Superior temporal gyrus (tissue), 1 donor: ENCODE results near the gene LIFR.
"Not testable (repeated sequence)": the region's sequence is repeated elsewhere in the genome, so short reads cannot be mapped to it uniquely, and the experiment has no call there.

Source experiments
- DNase-seq: peaks from one replicate; pipeline ENCODE4 v3.0.0-alpha.2; 2016; ENCODE audit errors: extremely low spot score

LIFR gene

DNA sequence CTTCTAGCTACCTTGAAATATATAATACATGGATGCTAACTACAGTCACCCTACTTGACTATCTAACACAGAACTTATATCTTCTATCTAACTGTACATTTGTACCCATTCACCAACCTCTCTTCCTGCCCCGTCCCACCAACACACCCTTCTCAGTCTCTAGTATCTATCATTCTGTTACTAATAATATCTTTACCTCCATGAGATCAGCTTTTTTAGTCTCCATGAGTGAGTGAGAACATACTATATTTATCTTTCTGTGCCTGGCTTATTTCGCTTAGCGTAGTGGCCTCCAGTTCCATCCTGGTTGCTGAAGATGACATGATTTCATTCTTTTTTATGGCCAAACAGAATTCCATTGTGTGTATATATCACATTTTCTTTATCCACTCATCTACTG lies 37.0 kb downstream of the LIFR start:
- DNase-seq = no peak

DNA sequence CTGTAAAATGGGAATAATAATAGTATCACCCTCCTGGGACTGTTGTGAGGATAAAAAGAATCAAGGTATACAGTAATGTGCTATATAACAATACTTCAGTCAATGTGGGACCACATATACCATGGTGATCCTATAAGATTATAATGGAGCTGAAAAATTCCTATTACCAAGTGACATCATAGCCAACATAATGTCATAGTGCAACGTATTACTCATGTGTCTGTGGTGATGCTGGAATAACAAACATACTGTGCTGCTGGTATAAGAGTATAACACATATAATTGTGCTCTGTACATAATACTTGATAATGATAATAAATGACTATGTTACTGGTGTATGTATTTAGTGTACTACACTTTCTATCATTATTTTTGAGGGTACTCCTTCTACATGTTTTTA lies 38.1 kb downstream of the LIFR start:
- DNase-seq = no peak

DNA sequence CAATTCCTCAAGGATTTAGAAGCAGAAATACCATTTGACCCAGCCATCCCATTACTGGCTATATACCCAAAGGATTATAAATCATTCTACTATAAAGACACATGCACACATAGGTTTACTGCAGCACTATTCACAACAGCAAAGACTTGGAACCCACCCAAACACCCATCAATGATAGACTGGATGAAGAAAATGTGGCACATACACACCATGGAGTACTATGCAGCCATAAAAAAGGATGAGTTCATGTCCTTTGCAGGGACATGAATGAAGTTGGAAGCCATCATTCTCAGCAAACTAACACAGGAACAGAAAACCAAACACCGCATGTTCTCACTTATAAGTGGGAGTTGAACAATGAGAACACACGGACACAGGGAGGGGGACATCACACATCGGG lies 39.8 kb downstream of the LIFR start:
- not testable (repeated sequence) for DNase-seq

DNA sequence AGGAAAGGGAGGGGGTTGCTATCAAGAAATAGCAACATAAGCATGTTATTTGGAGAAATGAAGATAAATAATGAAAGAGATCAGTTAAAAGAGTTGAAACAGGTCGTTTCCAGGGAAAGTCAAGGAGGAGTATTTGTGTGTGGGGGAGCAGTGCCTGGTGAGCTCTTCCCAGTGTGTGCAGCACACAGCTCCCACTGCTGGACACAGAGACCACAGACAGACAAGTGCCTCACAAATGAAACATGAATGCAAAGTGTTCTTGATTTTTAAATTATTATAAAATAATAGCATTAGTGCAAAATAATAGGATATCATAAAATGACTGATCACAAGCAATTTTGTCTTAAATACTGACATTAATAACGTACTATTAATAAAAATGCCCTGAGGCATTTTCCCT lies 40.8 kb downstream of the LIFR start:
- no peak for DNase-seq

DNA sequence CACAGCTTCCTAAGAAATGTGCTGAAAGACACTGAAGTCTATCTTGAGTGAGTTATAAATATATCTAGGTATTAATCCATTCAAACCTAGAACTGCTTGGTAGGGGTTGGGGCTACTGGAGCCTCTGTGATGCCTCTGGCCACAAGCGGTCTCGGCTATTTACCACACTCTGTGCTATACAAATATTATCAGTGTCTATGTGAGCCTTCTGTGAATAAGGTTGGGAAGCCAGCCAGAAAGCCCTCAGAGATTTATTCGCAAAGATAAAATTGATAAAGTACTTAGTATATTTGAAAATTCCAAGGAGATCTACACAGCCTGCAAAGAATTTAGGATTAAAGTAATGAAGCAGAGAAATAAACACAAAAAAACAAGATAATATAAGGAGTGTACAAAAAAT lies 41.4 kb downstream of the LIFR start:
- DNase-seq = no peak

DNA sequence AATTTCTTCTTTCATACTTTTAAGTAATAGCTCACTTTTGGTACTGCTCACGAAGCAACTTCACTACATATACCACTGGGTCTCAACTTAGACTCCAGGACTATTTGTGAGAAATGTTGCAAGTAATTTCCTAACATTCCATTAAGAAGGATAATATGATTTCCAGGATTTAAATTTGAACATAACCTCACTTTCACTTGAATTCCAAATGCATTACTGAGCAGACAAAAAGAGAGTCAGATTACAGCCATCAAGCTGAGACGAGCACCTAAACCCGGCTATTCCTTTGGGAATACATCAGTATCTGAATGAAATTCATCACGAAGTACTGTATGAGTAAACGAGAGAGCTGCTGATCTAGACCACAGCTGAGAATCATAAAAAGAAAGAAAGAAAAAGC lies 47.3 kb downstream of the LIFR start:
- no peak for DNase-seq

DNA sequence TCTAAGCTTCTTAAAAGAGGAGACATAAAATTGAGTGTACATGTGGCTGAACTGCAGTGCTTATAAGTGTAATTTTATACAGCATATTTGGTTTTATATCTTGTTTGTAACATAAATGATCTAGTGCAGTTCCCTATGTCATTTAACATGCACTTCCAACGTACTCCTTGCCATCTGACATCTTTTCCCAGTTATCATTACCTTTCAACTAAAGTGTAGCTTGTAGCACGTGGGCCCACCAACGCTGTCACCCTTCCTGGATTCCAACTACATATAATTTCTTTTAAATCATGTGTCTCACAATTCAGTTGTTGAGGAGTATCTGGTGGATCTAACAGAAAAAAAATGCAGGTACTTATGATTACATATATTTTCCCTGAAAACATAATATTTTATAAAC lies 50.1 kb downstream of the LIFR start:
- DNase-seq = no peak

DNA sequence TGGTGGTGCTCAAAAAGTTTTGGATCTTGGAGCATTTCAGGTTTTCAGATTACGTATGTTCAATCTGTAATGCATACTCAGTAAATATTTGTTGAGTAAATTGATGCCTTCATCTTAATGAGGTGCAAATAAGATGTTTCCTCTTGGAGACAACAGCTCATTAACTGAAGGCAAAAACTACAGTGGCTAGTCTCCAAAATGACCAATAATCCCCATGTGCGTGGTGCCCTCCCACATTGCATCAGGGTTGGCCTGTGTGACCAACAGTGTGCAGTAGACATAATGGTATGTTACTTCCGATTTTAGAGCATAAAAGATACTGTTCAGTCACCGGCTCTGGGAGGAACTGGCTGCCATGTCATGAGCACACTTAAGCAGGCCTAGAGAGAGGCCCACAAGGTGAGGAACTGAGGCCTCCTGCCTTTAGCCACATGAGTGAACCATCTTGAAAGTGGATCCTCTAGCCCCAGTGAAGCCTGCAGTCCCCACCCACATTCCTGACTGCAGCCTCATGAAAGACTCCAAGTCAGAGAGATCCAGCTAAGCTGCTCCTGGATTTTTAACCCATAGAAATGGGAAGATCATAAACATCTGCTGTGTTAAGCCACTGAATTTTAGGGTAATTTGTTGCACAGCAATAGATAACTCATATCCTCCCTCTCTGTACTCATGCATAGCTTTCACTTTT lies 55.7 kb downstream of the LIFR start:
- no peak for DNase-seq

DNA sequence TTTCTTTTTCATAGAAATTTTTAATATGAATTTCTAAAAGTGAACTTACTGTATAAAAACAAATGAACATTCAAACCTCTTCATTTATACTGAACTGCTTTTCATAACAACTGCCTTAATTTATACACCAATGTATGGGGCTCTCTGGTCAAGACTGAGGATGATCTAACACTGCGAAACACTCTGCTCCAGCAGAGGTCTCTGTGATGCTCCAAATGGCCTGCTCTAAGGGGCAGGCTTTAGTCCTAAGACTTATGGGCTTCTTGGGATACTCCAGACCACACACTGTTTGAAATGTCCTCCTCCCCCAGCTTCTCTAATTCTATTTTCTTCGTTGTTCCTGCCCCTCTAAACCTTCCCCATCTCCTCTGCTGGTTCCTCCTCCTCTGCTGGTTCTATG lies 58.5 kb downstream of the LIFR start:
- peak; percentile 45 for DNase-seq

DNA sequence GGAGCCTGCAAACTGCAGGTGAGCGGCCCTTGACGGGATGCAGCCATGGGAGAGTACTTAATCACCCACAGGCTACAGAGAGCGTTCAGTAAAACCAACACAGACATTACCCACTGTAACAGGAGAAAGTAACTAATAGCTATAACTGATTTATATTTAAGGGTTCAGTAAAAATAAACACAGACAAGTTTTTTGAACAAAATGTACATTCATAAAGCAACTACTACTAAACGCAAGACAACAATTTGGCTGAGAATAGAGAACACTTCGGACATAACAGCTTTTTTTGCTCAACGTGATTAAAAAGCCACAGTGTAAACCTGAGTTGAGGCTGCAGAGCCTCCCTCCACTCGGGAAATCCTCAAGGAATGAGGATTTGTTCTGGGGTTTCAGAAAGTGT lies 61.7 kb downstream of the LIFR start:
- DNase-seq = no peak

DNA sequence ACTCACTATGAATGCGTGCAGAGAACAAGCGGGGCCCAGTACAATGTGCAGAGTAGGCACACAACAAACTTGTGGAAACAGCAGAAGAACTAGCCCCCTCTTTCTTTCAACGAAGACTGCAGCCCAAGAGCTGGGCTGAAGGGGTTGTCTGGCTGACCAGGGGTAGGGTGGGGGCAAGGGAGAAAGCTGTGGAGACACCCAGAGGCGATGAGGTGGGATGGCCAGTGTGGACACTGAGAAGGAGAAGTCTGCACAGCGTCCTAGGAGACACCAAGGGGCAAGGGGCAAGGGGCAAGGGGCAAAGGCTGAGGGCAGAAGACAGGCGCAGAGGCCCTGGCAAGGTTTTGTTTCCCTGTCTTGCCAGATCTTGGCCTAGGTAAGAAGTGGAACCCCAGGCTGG lies 62.3 kb downstream of the LIFR start:
- DNase-seq = no peak

DNA sequence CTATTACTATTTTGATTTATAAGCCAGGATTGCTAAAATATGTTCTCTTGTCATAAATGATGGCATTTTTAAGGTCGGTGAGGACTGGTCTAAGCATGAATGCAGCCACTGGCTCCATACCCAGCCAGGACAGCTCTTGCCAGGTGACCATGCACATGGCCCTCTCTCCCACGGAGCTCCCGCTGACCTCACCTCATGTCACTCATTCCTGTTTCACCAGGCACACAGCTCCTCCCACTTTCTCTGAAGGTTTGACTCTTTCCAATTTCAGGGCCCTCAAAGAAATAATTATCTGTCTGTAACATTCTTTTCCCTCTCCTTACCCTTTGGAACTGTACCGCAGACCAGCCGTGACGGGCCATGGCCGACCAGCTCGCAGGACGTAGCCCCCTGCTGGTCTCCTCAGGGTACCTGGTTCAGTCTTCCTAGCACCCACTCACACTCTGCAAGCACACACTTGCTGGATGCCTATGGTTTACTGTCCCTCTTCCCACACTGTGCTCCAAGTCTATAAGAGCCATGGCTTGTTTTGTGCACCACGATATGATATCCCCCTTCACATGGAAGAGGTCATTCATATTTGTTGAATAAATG lies 72.5 kb downstream of the LIFR start:
- DNase-seq = no peak

DNA sequence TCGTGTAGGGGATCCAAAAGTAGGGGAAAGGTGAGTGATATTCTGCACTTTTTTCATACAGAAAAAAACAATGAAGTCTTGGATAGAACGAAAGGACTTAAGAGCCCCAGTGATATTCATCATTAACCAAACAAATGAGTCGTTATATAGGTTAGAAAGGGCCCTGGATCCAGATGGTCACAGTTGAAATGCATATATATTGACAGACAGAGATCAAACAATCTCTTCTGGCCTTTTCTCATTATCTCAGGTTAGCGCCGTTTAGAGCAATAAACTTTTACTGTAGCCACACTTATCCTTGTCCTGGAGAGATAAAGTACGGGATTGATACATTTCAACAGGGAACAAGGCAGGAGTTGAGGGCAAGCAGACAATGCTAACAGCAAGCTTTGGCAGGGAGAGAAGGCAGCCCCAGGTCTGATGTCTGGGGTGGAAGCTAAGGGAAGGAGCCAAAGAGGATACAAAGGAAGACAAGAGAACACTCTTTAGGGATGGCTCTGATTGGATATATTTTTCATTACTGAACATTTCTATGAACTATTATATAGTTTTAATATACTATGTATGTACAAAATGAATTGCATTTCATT lies 77.0 kb downstream of the LIFR start:
- no peak for DNase-seq

DNA sequence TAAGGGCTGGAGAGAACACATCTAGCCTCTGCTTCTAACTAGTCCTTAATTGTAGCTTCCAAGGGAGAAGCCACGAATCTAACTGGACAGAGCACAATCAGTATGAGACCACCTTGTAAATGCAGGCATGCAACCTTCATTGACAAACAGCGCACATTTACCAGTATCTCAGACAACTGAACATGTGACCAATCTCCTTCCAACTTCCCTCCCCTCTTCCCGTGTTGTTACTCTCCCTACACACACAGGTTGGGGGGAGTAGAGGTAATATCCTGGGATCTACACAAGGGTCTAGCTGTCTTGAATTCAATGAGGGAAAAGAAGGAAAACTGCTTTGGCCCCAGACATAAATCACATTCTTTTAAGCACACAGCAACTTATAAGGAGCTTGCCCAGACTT lies 77.6 kb downstream of the LIFR start:
- DNase-seq = no peak

DNA sequence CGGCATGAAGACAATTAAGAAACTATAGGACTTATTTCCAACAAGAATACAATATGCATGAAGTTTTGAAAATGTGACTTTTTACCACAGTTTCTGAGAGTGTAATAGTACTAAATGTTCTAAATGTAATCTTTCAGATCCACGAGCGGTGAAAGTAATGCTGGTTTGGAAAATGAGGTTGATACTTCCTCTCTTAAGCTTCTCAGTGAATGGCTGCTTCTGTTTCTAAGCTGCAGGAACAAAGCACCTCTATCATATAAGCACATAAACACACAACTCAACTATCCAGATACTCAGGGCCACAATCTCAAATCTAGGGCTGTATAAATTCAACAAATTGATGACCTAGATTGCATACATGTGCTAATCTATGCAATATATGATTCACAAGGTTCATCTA lies 78.3 kb downstream of the LIFR start:
- no peak for DNase-seq

DNA sequence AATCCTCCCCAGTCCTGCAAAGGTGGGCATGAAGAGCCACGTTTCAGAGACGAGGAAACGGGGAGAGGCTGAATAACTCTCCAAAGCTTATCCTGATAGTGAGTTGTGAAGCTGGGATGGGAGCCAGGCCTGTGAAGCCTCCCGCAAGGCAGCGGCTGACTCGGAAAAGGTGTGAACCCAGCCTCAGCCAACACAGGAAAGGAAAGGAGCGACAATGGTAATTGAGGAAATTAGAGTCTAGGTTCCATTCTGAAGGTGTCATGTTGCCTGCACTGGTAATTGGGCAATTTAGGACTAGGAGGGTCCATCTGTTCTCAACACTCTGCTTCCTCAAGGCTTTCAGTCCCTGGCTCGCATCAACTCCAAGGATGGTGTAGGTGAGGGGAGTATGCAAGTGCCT lies 83.4 kb downstream of the LIFR start:
- DNase-seq = no peak

DNA sequence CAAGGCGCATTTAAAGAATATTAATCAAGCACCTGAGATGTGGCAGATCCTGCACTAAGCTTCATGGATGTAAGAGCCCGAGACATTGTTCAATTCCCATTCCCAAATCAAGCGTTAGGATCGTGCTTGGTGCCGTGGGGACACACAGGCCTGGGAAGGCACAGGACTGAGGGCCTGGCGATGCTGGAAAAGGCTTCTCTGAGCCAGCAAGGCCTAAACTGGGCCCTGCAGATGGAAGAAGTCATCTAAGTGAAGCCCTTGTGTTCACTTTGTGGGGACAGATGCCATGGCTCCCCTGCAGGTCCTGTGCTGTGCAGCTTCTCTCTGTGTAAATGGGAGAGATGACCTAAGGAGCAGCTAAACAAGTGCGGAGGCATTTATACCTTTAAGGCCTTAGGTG lies 83.9 kb downstream of the LIFR start:
- DNase-seq = no peak

DNA sequence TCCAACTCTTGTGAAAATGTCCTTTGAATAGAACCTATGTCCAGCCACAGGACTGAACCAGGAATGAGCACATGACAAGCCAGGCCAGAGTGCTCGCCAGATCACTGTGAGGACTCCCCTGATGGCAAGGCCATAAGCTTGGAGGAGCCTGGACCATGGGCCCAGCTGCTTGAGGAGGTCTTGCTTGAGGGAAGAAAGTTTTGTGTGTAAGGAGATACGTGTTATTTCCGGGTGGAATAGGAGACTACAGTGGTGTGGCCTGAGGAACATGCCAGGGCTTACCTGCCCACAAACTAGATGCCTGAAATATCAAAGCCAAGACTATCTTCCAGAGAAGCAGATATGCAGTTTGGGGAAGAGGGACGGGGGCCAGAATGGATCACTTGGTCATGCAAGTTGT lies 84.7 kb downstream of the LIFR start:
- no peak for DNase-seq

DNA sequence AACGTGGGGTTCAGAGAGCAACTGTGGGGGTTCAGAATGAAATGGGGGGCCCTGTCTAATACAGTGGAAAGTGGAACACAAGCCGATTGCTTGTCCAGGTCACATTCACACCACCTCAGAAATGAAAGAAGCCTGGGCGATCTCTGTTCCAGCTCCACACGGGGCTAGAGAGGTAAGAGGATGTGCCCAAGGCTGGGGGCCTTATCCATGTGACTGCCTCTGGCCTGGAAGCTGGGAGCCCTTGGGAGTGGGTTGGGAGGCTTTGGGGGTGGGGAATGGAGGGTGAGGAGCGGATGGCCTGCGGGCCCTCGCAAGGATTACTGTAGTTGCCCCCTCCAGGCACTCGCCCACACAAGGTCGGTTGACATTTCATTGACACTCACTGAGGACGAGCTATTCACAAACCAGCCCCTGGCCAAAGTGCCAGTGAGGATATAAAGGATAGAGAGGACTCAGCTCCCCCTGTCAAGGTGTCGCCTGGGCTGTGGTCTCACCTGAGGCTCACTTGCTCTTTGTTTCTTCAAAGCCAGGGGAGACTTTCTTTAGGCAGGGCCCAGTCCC lies 86.7 kb downstream of the LIFR start:
- no peak for DNase-seq

DNA sequence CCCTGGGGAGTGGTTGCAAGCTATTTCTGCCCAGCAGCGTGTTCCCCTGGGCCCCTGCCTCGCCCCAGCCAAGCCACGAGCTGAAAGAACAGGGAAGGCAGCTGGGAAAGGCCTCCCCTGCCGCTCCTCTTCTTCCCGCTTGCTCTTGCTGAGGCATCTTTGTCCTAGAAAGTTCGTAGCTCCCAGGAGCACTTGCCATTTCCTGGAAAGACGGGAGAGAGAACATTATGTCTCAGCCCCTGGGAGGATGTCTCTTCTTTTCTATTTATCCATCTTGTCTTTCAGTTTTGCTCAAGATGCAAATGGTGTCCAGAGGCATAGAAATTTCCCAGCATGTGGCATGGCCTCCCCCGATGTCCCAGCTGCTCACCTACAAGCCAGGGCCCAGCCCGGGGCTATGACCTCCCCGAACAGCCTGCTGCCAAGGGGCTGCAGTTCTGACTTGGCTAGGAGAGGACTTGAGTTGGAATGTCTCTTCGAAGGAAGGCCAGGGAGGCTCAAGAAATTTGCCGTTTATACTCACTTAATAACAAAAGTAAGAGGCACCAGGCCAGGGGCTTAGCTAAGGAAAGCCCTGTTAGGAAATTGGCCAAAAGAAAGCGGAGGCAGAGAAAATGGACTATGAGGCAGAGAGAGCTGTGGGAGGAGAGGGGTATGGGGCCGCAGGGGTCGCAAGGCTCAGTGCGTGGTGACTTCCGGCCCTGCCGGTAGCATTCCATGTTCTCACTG lies 87.3 kb downstream of the LIFR start:
- DNase-seq = no peak

DNA sequence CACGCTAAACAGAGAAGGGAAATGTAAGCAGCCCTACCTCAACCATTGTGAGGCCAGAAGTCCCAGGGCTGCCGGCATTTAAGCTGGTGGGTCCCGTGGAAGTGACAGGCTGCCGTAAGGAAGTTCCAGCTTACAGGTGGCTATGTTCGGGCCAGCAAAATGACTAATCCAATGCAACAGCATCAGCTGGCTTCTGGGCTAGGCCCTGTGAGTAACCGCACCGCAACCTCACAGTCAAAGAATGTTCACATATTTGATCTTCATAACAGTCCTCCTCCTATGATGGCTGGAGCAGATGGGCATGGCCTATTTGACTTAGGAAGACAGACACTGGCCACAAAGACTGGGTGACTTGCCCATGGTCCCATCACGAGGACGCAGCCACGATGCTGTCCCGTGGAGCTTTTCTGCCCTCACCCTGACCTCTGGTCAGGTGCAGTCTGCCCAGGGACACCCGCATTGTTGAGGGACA lies 88.2 kb downstream of the LIFR start:
- DNase-seq = no peak

DNA sequence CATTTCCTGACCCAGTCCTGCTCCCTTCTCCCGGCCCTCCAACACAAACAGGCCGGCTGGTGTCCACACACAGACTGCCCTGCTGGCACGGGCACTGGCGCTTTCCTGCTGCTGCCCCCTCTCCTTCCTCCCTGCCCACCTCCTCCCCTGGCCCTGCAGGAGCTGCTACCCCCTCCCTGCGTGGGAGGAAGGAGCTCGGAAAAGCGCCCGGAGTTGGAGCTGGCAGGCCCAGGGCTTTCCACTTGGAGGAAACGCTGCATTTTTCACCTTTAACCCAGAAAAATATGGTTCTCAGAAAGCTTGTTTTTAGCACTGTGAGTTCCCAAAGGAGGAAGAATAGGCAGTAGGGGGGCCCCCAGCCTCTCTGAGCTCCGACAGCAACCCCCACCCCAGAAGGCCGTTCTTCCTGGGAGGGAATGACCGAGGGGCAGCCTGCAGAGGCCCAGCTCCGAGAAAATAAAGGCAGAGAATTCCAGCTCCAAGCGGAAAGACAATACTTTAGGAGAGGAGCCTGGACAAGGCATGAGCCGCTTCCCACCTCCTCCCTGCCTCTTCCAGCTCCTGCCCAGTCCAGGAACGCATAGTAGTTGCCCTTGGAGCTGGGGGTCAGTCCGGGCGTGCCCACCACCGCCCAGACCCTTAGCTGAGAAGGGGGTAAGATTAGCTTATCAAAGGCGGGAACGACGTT lies 88.9 kb downstream of the LIFR start:
- DNase-seq = no peak
